CD4-positive, alpha-beta T cell treated with Interleukin-17A for 1 hour (primary cell): ENCODE results near the gene MAPKAPK3.

Source experiments
- DNase-seq: peaks from one replicate; pipeline ENCODE4 v3.0.0-alpha.2; 2020

The MAPKAPK3 gene

GRCh38 chr3:50587806-50588758, 28.9 kb upstream of the MAPKAPK3 start:
- DNase-seq: peak; percentile 71

- DNase-seq: no peak
These were observed 28.1 kb upstream of the MAPKAPK3 start for GRCh38 chr3:50588759-50589433.

- DNase-seq: no peak
These were observed 25.7 kb upstream of the MAPKAPK3 start for GRCh38 chr3:50591196-50591741.

GRCh38 chr3:50592568-50592967, 24.4 kb upstream of the MAPKAPK3 start:
- DNase-seq: no peak

- DNase-seq: no peak
These were observed 22.6 kb upstream of the MAPKAPK3 start for GRCh38 chr3:50594253-50594785.

- DNase-seq: no peak
These were observed 17.7 kb upstream of the MAPKAPK3 start for GRCh38 chr3:50599115-50599715.

GRCh38 chr3:50599716-50600118, 17.2 kb upstream of the MAPKAPK3 start:
- no peak for DNase-seq

- no peak for DNase-seq
These were observed 16.7 kb upstream of the MAPKAPK3 start for GRCh38 chr3:50600141-50600753.

- peak; percentile 74 for DNase-seq
These were observed 15.9 kb upstream of the MAPKAPK3 start for GRCh38 chr3:50600841-50601591.

GRCh38 chr3:50602595-50603191, 14.3 kb upstream of the MAPKAPK3 start:
- DNase-seq: no peak

GRCh38 chr3:50603261-50604109, 13.5 kb upstream of the MAPKAPK3 start:
- DNase-seq: no peak

- DNase-seq: no peak
These were observed 12.8 kb upstream of the MAPKAPK3 start for GRCh38 chr3:50604110-50604621.

GRCh38 chr3:50604628-50605588, 12.0 kb upstream of the MAPKAPK3 start:
- DNase-seq: no peak

- DNase-seq: no peak
These were observed 11.0 kb upstream of the MAPKAPK3 start for GRCh38 chr3:50605901-50606326.

- peak; percentile 54 for DNase-seq
These were observed 10.4 kb upstream of the MAPKAPK3 start for GRCh38 chr3:50606596-50606995.

- DNase-seq: no peak
These were observed 9.5 kb upstream of the MAPKAPK3 start for GRCh38 chr3:50607271-50608091.

- DNase-seq: no peak
These were observed 8.7 kb upstream of the MAPKAPK3 start for GRCh38 chr3:50608278-50608677.
